GM19193 (cell line): ENCODE measurements around the gene UPF2.

Source experiments
- POLR2A ChIP-seq: IDR thresholded peaks from 4 replicates; pipeline ENCODE4 v1.6.1; 2011; ENCODE audit not compliant: insufficient read depth, insufficient read length; ENCODE audit errors: extremely low read depth

The UPF2 gene

GRCh38 chr10:11899067-11899876 lies 143.3 kb downstream of the UPF2 start:
- no peak for TF ChIP-seq POLR2A

GRCh38 chr10:11898372-11899066 lies 144.1 kb downstream of the UPF2 start:
- no peak for TF ChIP-seq POLR2A

GRCh38 chr10:11898033-11898371 lies 144.6 kb downstream of the UPF2 start:
- TF ChIP-seq POLR2A = no peak

GRCh38 chr10:11896549-11897200 lies 145.9 kb downstream of the UPF2 start:
- TF ChIP-seq POLR2A = no peak

GRCh38 chr10:11895598-11895997 lies 147.0 kb downstream of the UPF2 start:
- no peak for TF ChIP-seq POLR2A

- TF ChIP-seq POLR2A = no peak
Observed at GRCh38 chr10:11895108-11895466, 147.5 kb downstream of the UPF2 start.

GRCh38 chr10:11894381-11895107 lies 148.1 kb downstream of the UPF2 start:
- TF ChIP-seq POLR2A = no peak

- TF ChIP-seq POLR2A = no peak
Observed at GRCh38 chr10:11893749-11894278, 148.8 kb downstream of the UPF2 start.

GRCh38 chr10:11891776-11892486 lies 150.7 kb downstream of the UPF2 start:
- no peak for TF ChIP-seq POLR2A

- TF ChIP-seq POLR2A = no peak
Observed at GRCh38 chr10:11887381-11888227, 155.0 kb downstream of the UPF2 start.

GRCh38 chr10:11886851-11887250 lies 155.8 kb downstream of the UPF2 start:
- no peak for TF ChIP-seq POLR2A

GRCh38 chr10:11886138-11886474 lies 156.5 kb downstream of the UPF2 start:
- TF ChIP-seq POLR2A = no peak

- TF ChIP-seq POLR2A = no peak
Observed at GRCh38 chr10:11885437-11886137, 157.0 kb downstream of the UPF2 start.
